DND-41 (cell line): Measurements from ENCODE around the gene ELAC1.

Experiments
- ATAC-seq: fragments of 200-7000 bp; cut with Tn5 transposase; 3 replicates; pipeline ENCODE4 v1.9.1; 2021; ENCODE audit warnings: low read depth; ENCODE audit not compliant: insufficient read depth
- DNase-seq: peaks from one replicate; pipeline ENCODE4 v3.0.0-alpha.2; 2020
- H2AFZ ChIP-seq: 2 replicates; pipeline ENCODE4 v1.6.0; 2012; ENCODE audit warnings: low read depth, low read length
- H3K27ac ChIP-seq: 2 replicates; pipeline ENCODE4 v1.5.1; 2012; ENCODE audit warnings: low read length, inconsistent platforms
- H3K27me3 ChIP-seq: fragments of 200-600 bp; sonication (generic); 2 replicates; pipeline ENCODE4 v1.6.0; 2012; ENCODE audit warnings: low read length, mild to moderate bottlenecking, inconsistent platforms; ENCODE audit not compliant: insufficient read depth, poor library complexity
- H3K36me3 ChIP-seq: 2 replicates; pipeline ENCODE4 v1.5.1; 2012; ENCODE audit warnings: low read length, inconsistent platforms; ENCODE audit not compliant: insufficient read depth
- H3K4me1 ChIP-seq: 2 replicates; pipeline ENCODE4 v1.5.1; 2012; ENCODE audit warnings: mild to moderate bottlenecking, low read length; ENCODE audit not compliant: insufficient read depth
- H3K4me2 ChIP-seq: 2 replicates; pipeline ENCODE4 v1.6.0; 2012; ENCODE audit warnings: mild to moderate bottlenecking, moderate library complexity, low read length, inconsistent platforms; ENCODE audit not compliant: insufficient read depth
- H3K4me3 ChIP-seq, 2 experiments: fragments of 200-600 bp in 1 of 2; shearing (Covaris generic) in 1 of 2; 2 replicates each; pipeline ENCODE4 v1.5.1; 2012 to 2016; ENCODE audit warnings: inconsistent platforms in 2 of 2, low read length in 2 of 2, mild to moderate bottlenecking in 2 of 2, low read depth in 1 of 2, moderate library complexity in 1 of 2
- H3K79me2 ChIP-seq: 2 replicates; pipeline ENCODE4 v1.6.0; 2012; ENCODE audit warnings: low read length, inconsistent platforms; ENCODE audit not compliant: insufficient read depth
- H3K9ac ChIP-seq: 2 replicates; pipeline ENCODE4 v1.6.0; 2012; ENCODE audit warnings: low read depth, mild to moderate bottlenecking, inconsistent platforms, low read length, moderate library complexity
- H3K9me3 ChIP-seq: 2 replicates; pipeline ENCODE4 v1.5.1; 2012; ENCODE audit warnings: low read length, moderate library complexity, mild to moderate bottlenecking, inconsistent platforms; ENCODE audit not compliant: insufficient read depth, severe bottlenecking
- H4K20me1 ChIP-seq: 2 replicates; pipeline ENCODE4 v1.6.0; 2012; ENCODE audit warnings: low read length; ENCODE audit not compliant: insufficient read depth
- EZH2 ChIP-seq: IDR thresholded peaks from 3 replicates; pipeline ENCODE4 v1.6.1; 2012; ENCODE audit warnings: borderline replicate concordance, low read depth, mild to moderate bottlenecking, moderate library complexity, low read length, inconsistent platforms; ENCODE audit not compliant: severe bottlenecking
- TF ChIP-seq, protein P1 (sequence below): IDR thresholded peaks from 2 replicates; pipeline ENCODE4 v1.5.1; 2012; ENCODE audit warnings: borderline replicate concordance, low read length, moderate library complexity, mild to moderate bottlenecking; ENCODE audit not compliant: poor library complexity, severe bottlenecking; ENCODE audit errors: extremely low read depth

Gene ELAC1

DNA sequence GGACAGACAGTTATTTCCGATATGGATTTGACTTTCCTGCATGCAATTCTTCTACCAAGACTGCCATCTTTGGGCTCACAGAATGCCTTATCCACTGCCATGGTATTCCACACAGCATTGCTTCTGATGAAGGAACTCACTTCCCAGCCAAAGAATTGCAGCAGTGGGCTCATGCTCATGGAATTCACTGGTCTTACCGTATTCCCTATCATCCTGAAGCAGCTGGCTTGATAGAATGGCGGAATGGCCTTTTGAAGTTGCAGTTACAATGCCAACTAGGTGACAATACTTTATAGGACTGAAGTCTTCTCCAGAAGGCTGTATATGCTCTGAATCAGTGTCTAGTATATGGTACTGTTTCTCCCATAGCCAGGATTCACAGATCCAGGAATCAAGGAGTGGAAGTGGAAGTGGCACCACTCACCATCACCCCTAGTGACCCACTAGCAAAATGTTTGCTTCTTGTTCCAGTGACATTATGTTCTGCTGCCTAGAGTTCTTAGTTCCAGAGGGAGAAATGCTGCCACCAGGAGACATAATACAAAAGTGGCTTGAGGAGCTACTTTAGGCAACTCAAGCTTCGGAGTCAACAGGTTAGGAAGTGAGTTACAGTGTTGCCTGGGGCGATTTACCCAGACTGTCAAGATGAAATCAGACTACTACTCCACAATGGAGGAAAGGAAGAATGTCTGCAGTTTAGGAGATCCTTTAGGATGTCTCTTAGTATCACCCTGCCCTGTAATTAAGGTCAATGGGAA lies 38.4 kb downstream of the ELAC1 start:
- H3K4me1 ChIP-seq, result no peaks in the 10 kb centered on the region
- H3K9ac ChIP-seq, result no peak overlapping the region
- no peak overlapping the region for H3K4me3 ChIP-seq
- ATAC-seq, result no peak
- H4K20me1 ChIP-seq, result no peaks in the 10 kb centered on the region
- no peak for TF ChIP-seq EZH2
- TF ChIP-seq, protein P1, sequence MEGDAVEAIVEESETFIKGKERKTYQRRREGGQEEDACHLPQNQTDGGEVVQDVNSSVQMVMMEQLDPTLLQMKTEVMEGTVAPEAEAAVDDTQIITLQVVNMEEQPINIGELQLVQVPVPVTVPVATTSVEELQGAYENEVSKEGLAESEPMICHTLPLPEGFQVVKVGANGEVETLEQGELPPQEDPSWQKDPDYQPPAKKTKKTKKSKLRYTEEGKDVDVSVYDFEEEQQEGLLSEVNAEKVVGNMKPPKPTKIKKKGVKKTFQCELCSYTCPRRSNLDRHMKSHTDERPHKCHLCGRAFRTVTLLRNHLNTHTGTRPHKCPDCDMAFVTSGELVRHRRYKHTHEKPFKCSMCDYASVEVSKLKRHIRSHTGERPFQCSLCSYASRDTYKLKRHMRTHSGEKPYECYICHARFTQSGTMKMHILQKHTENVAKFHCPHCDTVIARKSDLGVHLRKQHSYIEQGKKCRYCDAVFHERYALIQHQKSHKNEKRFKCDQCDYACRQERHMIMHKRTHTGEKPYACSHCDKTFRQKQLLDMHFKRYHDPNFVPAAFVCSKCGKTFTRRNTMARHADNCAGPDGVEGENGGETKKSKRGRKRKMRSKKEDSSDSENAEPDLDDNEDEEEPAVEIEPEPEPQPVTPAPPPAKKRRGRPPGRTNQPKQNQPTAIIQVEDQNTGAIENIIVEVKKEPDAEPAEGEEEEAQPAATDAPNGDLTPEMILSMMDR, result no peak
- no peaks in the 10 kb centered on the region for H3K27me3 ChIP-seq
- H3K4me2 ChIP-seq, result no peak overlapping the region
- H3K79me2 ChIP-seq, result no peaks in the 10 kb centered on the region
- no peaks in the 10 kb centered on the region for H3K9me3 ChIP-seq
- no peak for DNase-seq
- H2AFZ ChIP-seq, result no peak overlapping the region
- no peak overlapping the region for H3K27ac ChIP-seq
- no peaks in the 10 kb centered on the region for H3K36me3 ChIP-seq

- Histone ChIP-seq H3K4me2 (no peak overlapping the region), H2AFZ (no peak overlapping the region)
These were observed 39.3 kb downstream of the ELAC1 start for GRCh38 chr18:51006948-51007789.

DNA sequence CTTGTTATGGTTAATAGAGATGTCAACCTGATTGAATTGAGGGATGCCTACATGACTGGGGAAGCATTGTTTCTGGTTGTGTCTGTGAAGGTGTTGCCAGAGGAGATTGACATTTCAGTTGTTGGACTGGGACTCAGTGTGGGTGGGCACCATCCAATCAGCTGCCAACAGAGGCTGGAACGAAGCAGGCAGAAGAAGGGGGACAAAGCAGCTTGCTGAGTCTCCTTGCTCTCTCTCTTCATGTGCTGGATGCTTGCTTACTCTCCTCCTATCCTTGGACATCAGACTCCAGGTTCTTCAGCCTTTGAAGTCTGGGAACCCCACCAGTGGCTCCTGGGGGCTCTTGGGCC lies 39.9 kb downstream of the ELAC1 start:
- no peak overlapping the region for H3K27ac ChIP-seq
- TF ChIP-seq, protein P1, result no peak
- TF ChIP-seq EZH2, result no peak
- DNase-seq (no peak), ATAC-seq (no peak)
- H2AFZ ChIP-seq, result no peak overlapping the region
- H3K9ac ChIP-seq, result no peak overlapping the region
- no peaks in the 10 kb centered on the region for H3K27me3 ChIP-seq
- H3K36me3 ChIP-seq, result no peaks in the 10 kb centered on the region
- H3K4me3 ChIP-seq, result no peak overlapping the region
- no peak overlapping the region for H3K4me2 ChIP-seq
- H3K4me1 ChIP-seq, result no peaks in the 10 kb centered on the region
- no peaks in the 10 kb centered on the region for H3K79me2 ChIP-seq
- no peaks in the 10 kb centered on the region for H3K9me3 ChIP-seq
- H4K20me1 ChIP-seq, result no peaks in the 10 kb centered on the region

More at GRCh38 chr18:51006948-51007789, 39.3 kb downstream of the ELAC1 start:
- no peaks in the 10 kb centered on the region for H3K79me2 ChIP-seq
- TF ChIP-seq, protein P1, result no peak
- H4K20me1 ChIP-seq, result no peaks in the 10 kb centered on the region
- H3K4me3 ChIP-seq, result no peak overlapping the region
- no peak overlapping the region for H3K27ac ChIP-seq
- H3K27me3 ChIP-seq, result no peaks in the 10 kb centered on the region
- no peaks in the 10 kb centered on the region for H3K36me3 ChIP-seq
- no peaks in the 10 kb centered on the region for H3K9me3 ChIP-seq
- ATAC-seq (no peak), DNase-seq (no peak)
- no peak overlapping the region for H3K9ac ChIP-seq
- no peaks in the 10 kb centered on the region for H3K4me1 ChIP-seq
